HEK293 (cell line): ENCODE measurements around the gene ITGA2.

Experiments used
- CTCF ChIA-PET: fragments of 350-600 bp; formaldehyde crosslinking; extraction: SDS; loops from one replicate; lab custom pipeline; 2021; ENCODE audit warnings: antibody characterized with exemption; lab: Yijun Ruan, JAX
- POLR2A ChIA-PET: fragments of 300-600 bp; formaldehyde crosslinking; extraction: SDS; loops from one replicate; lab custom pipeline; 2020; ENCODE audit warnings: antibody characterized with exemption, inconsistent platforms; lab: Yijun Ruan, JAX
- H3K27ac ChIP-seq: fragments of 200-500 bp; sonication (Bioruptor generic); 2 replicates; pipeline ENCODE4 v1.5.1; 2014; ENCODE audit warnings: low read depth, low read length, control low read depth, inconsistent platforms; ENCODE audit errors: extremely low read depth
- H3K36me3 ChIP-seq, 2 experiments: fragments of 200-500 bp in 1 of 2; sonication (Bioruptor generic) in 1 of 2; 1 replicate in 1 of 2; 2 replicates in 1 of 2; pipeline ENCODE4 v1.5.1; 2014 to 2017; ENCODE audit warnings: inconsistent platforms in 2 of 2, low read length in 2 of 2; ENCODE audit not compliant: control insufficient read depth in 2 of 2, insufficient read depth in 1 of 2
- H3K4me1 ChIP-seq: fragments of 200-500 bp; sonication (Bioruptor generic); 2 replicates; pipeline ENCODE4 v1.5.1; 2014; ENCODE audit warnings: mild to moderate bottlenecking, low read length, inconsistent platforms; ENCODE audit not compliant: control insufficient read depth, insufficient read depth
- H3K4me3 ChIP-seq: 2 replicates; pipeline ENCODE4 v1.5.1; 2011; ENCODE audit warnings: low read depth, mild to moderate bottlenecking, control low read depth, low read length, moderate library complexity
- H3K9me3 ChIP-seq: fragments of 200-500 bp; sonication (Bioruptor generic); 2 replicates; pipeline ENCODE4 v1.5.1; 2014; ENCODE audit warnings: low read depth, low read length, inconsistent platforms; ENCODE audit not compliant: control insufficient read depth, insufficient read depth
- BCL11A ChIP-seq: fragments of 450-650 bp; formaldehyde crosslinking; IDR thresholded peaks from 2 replicates; pipeline ENCODE4 v1.5.1; 2016; ENCODE audit warnings: low read depth, missing biosample characterization, missing genetic modification characterization
- CTCF ChIP-seq: fragments of 450-650 bp; formaldehyde crosslinking; IDR thresholded peaks from 2 replicates; pipeline ENCODE4 v1.5.1; 2016; ENCODE audit warnings: missing biosample characterization, missing genetic modification characterization
- FEZF1 ChIP-seq: fragments of 450-650 bp; formaldehyde crosslinking; IDR thresholded peaks from 2 replicates; pipeline ENCODE4 v1.5.1; 2016; ENCODE audit warnings: missing biosample characterization, missing genetic modification characterization
- GFI1B ChIP-seq: fragments of 450-650 bp; formaldehyde crosslinking; IDR thresholded peaks from 2 replicates; pipeline ENCODE4 v1.5.1; 2016; ENCODE audit warnings: missing biosample characterization, missing genetic modification characterization
- GLIS2 ChIP-seq: fragments of 450-650 bp; formaldehyde crosslinking; IDR thresholded peaks from 2 replicates; pipeline ENCODE4 v1.5.1; 2016; ENCODE audit warnings: missing biosample characterization, missing genetic modification characterization
- HOXD13 ChIP-seq: sonication (generic); formaldehyde crosslinking; IDR thresholded peaks from 2 replicates; pipeline ENCODE4 v1.8.0; 2022; ENCODE audit warnings: missing genetic modification reagents, borderline replicate concordance
- KLF1 ChIP-seq: fragments of 450-650 bp; formaldehyde crosslinking; IDR thresholded peaks from 2 replicates; pipeline ENCODE4 v1.5.1; 2016; ENCODE audit warnings: missing biosample characterization, missing genetic modification characterization
- KLF16 ChIP-seq: fragments of 450-650 bp; formaldehyde crosslinking; IDR thresholded peaks from 2 replicates; pipeline ENCODE4 v1.5.1; 2017; ENCODE audit warnings: missing biosample characterization, missing genetic modification characterization
- MEIS1 ChIP-seq: sonication (generic); formaldehyde crosslinking; IDR thresholded peaks from 2 replicates; pipeline ENCODE4 v1.8.1; 2022; ENCODE audit warnings: missing genetic modification reagents, mild to moderate bottlenecking, borderline replicate concordance
- MZF1 ChIP-seq: fragments of 450-650 bp; formaldehyde crosslinking; IDR thresholded peaks from 2 replicates; pipeline ENCODE4 v1.5.1; 2017; ENCODE audit warnings: missing biosample characterization, missing genetic modification characterization, borderline replicate concordance
- OVOL3 ChIP-seq: fragments of 450-650 bp; formaldehyde crosslinking; IDR thresholded peaks from 2 replicates; pipeline ENCODE4 v1.5.1; 2016; ENCODE audit warnings: missing biosample characterization, missing genetic modification characterization
- PRDM6 ChIP-seq: fragments of 450-650 bp; formaldehyde crosslinking; IDR thresholded peaks from 2 replicates; pipeline ENCODE4 v1.5.1; 2017; ENCODE audit warnings: missing biosample characterization, missing genetic modification characterization
- ZBTB26 ChIP-seq: fragments of 450-650 bp; formaldehyde crosslinking; optimal IDR thresholded peaks from 2 replicates; pipeline ENCODE3; 2016; ENCODE audit warnings: missing biosample characterization, mild to moderate bottlenecking, missing genetic modification characterization
- ZBTB7A ChIP-seq: fragments of 450-650 bp; formaldehyde crosslinking; IDR thresholded peaks from 2 replicates; pipeline ENCODE4 v1.5.1; 2016; ENCODE audit warnings: low read depth, missing biosample characterization, missing genetic modification characterization
- ZBTB8A ChIP-seq: fragments of 450-650 bp; formaldehyde crosslinking; IDR thresholded peaks from 2 replicates; pipeline ENCODE4 v1.5.1; 2016; ENCODE audit warnings: missing biosample characterization, missing genetic modification characterization
- ZNF112 ChIP-seq: fragments of 450-650 bp; formaldehyde crosslinking; IDR thresholded peaks from 2 replicates; pipeline ENCODE4 v1.5.0; 2017; ENCODE audit warnings: missing biosample characterization, missing genetic modification characterization
- ZNF121 ChIP-seq: fragments of 450-650 bp; formaldehyde crosslinking; IDR thresholded peaks from 2 replicates; pipeline ENCODE4 v1.5.1; 2016; ENCODE audit warnings: missing biosample characterization, missing genetic modification characterization
- ZNF140 ChIP-seq: fragments of 450-650 bp; formaldehyde crosslinking; IDR thresholded peaks from 2 replicates; pipeline ENCODE4 v1.5.1; 2016; ENCODE audit warnings: missing biosample characterization, missing genetic modification characterization
- ZNF148 ChIP-seq: fragments of 450-650 bp; formaldehyde crosslinking; IDR thresholded peaks from 2 replicates; pipeline ENCODE4 v1.5.0; 2017; ENCODE audit warnings: missing biosample characterization, missing genetic modification characterization, borderline replicate concordance
- ZNF184 ChIP-seq: fragments of 450-650 bp; IDR thresholded peaks from 2 replicates; pipeline ENCODE4 v1.5.1; 2018; ENCODE audit warnings: missing biosample characterization, mild to moderate bottlenecking, missing genetic modification characterization
- ZNF214 ChIP-seq: fragments of 450-650 bp; formaldehyde crosslinking; IDR thresholded peaks from 2 replicates; pipeline ENCODE4 v1.5.1; 2017; ENCODE audit warnings: missing biosample characterization, mild to moderate bottlenecking, missing genetic modification characterization, borderline replicate concordance
- ZNF24 ChIP-seq: fragments of 450-650 bp; formaldehyde crosslinking; IDR thresholded peaks from 2 replicates; pipeline ENCODE4 v1.5.1; 2016; ENCODE audit warnings: missing biosample characterization, missing genetic modification characterization
- ZNF266 ChIP-seq: fragments of 450-650 bp; formaldehyde crosslinking; IDR thresholded peaks from 2 replicates; pipeline ENCODE4 v1.5.1; 2016; ENCODE audit warnings: missing biosample characterization, missing genetic modification characterization, low read depth
- ZNF274 ChIP-seq, 2 experiments: fragments of 200-500 bp in 1 of 2; fragments of 450-650 bp in 1 of 2; sonication (Bioruptor generic) in 1 of 2; formaldehyde crosslinking in 1 of 2; IDR thresholded peaks; 2 replicates each; pipeline versions ENCODE4 v1.5.1 to v1.6.1; 2014 to 2016; ENCODE audit warnings: borderline replicate concordance in 1 of 2, inconsistent platforms in 1 of 2, low read length in 1 of 2, missing biosample characterization in 1 of 2, missing genetic modification characterization in 1 of 2
- ZNF473 ChIP-seq: fragments of 450-650 bp; formaldehyde crosslinking; IDR thresholded peaks from 2 replicates; pipeline ENCODE4 v1.5.1; 2017; ENCODE audit warnings: missing biosample characterization, missing genetic modification characterization
- ZNF600 ChIP-seq: fragments of 450-650 bp; formaldehyde crosslinking; IDR thresholded peaks from 2 replicates; pipeline ENCODE4 v1.5.1; 2016; ENCODE audit warnings: missing biosample characterization, missing genetic modification characterization
- ZNF677 ChIP-seq: fragments of 450-650 bp; IDR thresholded peaks from 2 replicates; pipeline ENCODE4 v1.5.0; 2018; ENCODE audit warnings: missing biosample characterization, mild to moderate bottlenecking, missing genetic modification characterization, moderate library complexity
- ZNF747 ChIP-seq: fragments of 450-650 bp; formaldehyde crosslinking; IDR thresholded peaks from 2 replicates; pipeline ENCODE4 v1.5.1; 2016; ENCODE audit warnings: missing biosample characterization, missing genetic modification characterization
- ZSCAN30 ChIP-seq: fragments of 450-650 bp; IDR thresholded peaks from 2 replicates; pipeline ENCODE4 v1.5.1; 2018; ENCODE audit warnings: missing biosample characterization, mild to moderate bottlenecking, missing genetic modification characterization, moderate library complexity
- ZSCAN5A ChIP-seq: fragments of 450-650 bp; formaldehyde crosslinking; IDR thresholded peaks from 2 replicates; pipeline ENCODE4 v1.5.1; 2016; ENCODE audit warnings: missing biosample characterization, missing genetic modification characterization

The ITGA2 gene

GRCh38 chr5:53128481-53128880, 139.3 kb downstream of the ITGA2 start:
- Histone ChIP-seq H3K27ac (no peak overlapping the region), H3K9me3 (no peaks in the 10 kb centered on the region), H3K4me1 (no peaks in the 10 kb centered on the region), H3K4me3 (no peak overlapping the region), H3K36me3 (no peaks in the 10 kb centered on the region)
- ChIA-PET POLR2A (no interaction called here), CTCF (no interaction called here)
- TF ChIP-seq ZNF266 (tag by site-specific recombination) (no peak), ZNF112 (tag by site-specific recombination) (no peak), KLF16 (tag by site-specific recombination) (no peak), MEIS1 (CRISPR knock-in tag) (no peak), ZNF121 (tag by site-specific recombination) (no peak), ZSCAN30 (tag by site-specific recombination) (no peak), ZSCAN5A (no peak), MZF1 (tag by site-specific recombination) (no peak), GLIS2 (tag by site-specific recombination) (no peak), ZNF473 (no peak), BCL11A (tag by site-specific recombination) (no peak), ZNF214 (no peak), ZNF184 (tag by site-specific recombination) (no peak), OVOL3 (no peak), ZNF274 (IDR thresholded peaks at IDR 0.05; ENCODE audit: low read length) (no peak), ZNF274 (tag by site-specific recombination; IDR thresholded peaks at IDR 0.05; ENCODE audit: borderline replicate concordance) (no peak)

- Histone ChIP-seq H3K9me3 (no peaks in the 10 kb centered on the region), H3K4me3 (no peak overlapping the region), H3K4me1 (no peaks in the 10 kb centered on the region), H3K36me3 (no peaks in the 10 kb centered on the region), H3K27ac (no peak overlapping the region)
- CTCF ChIA-PET, result no interaction called here
- POLR2A ChIA-PET, result no interaction called here
- TF ChIP-seq CTCF (tag by site-specific recombination) (no peak), FEZF1 (tag by site-specific recombination) (no peak), ZNF747 (tag by site-specific recombination) (no peak), HOXD13 (no peak), OVOL3 (no peak), ZBTB8A (tag by site-specific recombination) (no peak), ZNF677 (no peak), ZNF600 (tag by site-specific recombination) (no peak), ZNF140 (tag by site-specific recombination) (no peak), ZNF24 (tag by site-specific recombination) (no peak), PRDM6 (no peak), GFI1B (tag by site-specific recombination) (no peak), ZBTB26 (no peak), ZBTB7A (tag by site-specific recombination) (no peak), KLF1 (tag by site-specific recombination) (no peak), ZNF148 (tag by site-specific recombination) (no peak)
Observed at GRCh38 chr5:53130266-53130665, 141.1 kb downstream of the ITGA2 start.
